GM19043 (cell line): ENCODE data around the gene TSHZ1.
A peak's percentile ranks its signal among the peaks of the same experiment; 100 is the strongest.

Experiments
- ATAC-seq: cut with Tn5 transposase; IDR thresholded peaks from one replicate; pipeline ENCODE4 v1.9.1; 2021; ENCODE audit warnings: low read depth; ENCODE audit not compliant: unreplicated experiment

Gene TSHZ1

GRCh38 chr18:75206452-75207309 lies 3.9 kb upstream of the TSHZ1 start:
- no peak for ATAC-seq

- no peak for ATAC-seq
These were observed 3.1 kb upstream of the TSHZ1 start for GRCh38 chr18:75207310-75208154.

DNA sequence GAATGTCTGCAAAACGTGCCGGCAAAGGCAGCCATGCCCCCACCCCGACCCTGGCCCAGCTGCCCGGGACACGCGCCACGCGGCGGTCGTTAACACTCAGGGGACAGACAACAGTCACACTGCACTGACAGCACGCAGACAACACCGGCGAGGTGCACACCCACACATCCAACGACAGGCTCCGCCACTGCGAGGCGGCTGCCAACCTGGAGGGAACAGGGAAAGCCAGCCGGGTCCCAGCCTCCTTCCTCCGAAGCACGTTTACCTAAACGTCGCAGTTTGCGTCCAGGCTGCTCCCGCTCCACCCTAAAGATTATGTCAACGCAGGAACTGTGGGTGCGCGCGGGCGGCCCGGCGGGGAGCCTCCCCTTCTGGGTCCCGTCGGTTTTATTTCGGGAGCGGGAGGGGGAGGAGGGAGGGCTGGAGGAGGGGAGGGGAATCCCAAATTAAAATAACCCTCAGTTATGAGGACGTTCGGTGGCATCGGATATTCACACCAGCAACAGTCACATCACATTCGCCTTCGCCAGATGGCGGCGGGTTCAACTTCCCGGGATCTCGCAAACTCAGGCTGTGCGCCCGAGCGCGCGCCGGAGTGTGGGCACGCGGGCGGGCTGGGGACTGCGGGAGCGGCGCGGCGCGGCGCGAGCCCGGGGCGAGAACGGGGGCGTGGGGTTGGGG lies 2.3 kb upstream of the TSHZ1 start:
- ATAC-seq = no peak

DNA sequence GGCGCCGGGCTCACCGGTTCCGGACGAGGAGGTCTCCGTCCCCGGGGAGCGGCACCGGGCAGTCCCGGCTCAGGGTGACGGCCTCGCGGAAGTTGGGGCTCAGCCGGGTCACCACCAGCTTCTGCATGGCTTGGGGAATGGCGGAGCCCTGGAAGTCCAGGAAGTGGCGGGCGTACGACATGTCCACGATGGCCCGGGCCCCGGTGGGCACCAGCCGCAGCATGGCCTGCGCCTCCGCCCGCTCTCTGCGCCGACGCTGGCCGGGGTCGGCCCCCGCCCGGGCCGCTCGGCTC lies 1.8 kb upstream of the TSHZ1 start:
- ATAC-seq = no peak

DNA sequence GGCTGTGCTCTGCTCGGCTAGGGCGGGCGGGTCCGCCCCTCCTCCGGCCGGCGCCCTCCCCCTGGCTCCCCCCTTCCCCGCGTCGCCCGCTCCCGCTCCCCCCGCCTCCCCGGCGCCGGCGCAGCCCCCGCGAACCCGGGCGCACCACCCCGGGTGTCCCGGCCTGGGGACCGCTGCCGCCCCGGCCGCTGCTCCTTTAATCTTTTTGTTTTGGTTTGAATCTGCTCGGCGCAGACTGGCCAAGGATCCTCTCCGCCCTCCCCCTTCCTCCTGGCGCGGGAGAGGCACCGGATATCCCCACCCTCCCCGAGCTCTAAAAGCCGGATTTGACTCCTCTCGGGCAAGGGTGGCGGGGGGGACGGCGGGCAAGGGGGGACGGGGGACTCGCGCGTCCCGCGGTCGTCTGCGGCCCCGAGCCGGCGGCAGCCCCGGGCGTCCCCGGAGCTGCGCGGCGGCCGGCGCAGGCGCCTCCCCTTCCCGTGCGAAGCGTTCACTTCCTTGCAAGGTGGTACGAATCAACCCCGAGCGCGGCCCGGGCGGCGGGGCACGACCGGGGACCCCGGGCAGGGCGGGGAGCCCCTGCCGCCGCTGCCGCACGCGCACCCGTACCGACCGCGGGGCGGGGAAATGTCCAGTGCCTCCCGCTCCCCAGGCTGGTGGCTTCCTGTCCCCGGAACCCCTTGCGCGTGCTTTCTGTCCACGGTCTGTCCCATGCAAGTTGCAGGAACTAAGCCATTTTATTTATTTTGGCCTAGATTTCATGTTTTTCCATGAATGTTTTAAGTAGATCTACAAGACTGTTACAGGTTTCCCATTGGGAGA lies 1.3 kb upstream of the TSHZ1 start, which contains the start of gene PTGR3:
Gene PTGR3 (minus strand): TSS at position 11 of the 822 bp plus-strand sequence. CDS start 81 bp downstream, outside the sequence.
- peak; percentile 43 for ATAC-seq

DNA sequence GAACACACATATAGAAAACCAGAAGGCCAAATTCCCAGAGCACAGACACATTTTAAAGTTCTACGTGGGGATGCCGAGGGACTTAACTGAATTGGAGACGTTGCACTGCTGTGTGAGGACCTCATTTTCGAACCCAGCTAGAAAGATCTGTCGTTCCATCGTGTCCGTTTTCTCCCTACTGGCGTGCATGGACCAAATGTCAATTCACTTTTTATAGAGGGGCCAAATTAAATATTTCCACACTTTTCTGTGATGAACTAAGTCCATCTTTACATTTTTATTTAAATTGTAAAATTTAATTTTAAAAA lies 692 bp upstream of the TSHZ1 start:
- no peak for ATAC-seq

DNA sequence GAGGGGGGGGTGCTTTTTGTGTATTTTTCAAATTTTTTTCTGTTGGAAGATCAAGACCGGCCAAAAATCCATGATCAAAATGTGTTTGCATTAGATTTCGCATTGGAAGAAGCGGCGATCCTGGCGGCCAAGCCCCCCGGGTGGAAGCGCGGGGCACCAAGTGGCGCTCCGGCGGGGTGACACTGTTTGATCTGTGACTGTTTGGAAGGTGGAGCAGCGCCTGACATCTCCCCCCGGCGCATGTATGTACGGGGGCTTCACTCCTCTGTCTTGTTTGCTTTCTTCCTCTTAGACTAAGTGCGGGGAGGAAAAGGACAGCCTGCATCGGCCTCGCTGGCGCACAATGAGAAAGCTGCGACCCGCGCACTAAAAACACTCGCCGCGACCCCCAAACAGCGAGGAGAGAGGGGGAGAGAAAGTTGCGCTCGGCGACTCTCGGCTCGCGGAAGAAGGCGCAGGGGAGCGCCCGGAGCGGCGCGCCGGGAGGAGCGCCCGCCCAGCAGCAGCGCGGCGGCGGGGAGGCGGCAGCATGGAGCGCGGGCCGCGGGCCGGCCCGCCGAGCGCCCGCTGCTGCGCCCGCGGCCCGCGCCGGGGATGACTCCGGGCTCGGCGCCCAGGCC lies 515 bp downstream of the TSHZ1 start:
- no peak for ATAC-seq

GRCh38 chr18:75211626-75211952 lies 992 bp downstream of the TSHZ1 start:
- no peak for ATAC-seq

GRCh38 chr18:75211953-75212750 lies 1.6 kb downstream of the TSHZ1 start:
- ATAC-seq = no peak

GRCh38 chr18:75212751-75213090 lies 2.1 kb downstream of the TSHZ1 start:
- no peak for ATAC-seq

- no peak for ATAC-seq
These were observed 3.2 kb downstream of the TSHZ1 start for GRCh38 chr18:75213611-75214331.

- no peak for ATAC-seq
These were observed 3.7 kb downstream of the TSHZ1 start for GRCh38 chr18:75214332-75214690.

DNA sequence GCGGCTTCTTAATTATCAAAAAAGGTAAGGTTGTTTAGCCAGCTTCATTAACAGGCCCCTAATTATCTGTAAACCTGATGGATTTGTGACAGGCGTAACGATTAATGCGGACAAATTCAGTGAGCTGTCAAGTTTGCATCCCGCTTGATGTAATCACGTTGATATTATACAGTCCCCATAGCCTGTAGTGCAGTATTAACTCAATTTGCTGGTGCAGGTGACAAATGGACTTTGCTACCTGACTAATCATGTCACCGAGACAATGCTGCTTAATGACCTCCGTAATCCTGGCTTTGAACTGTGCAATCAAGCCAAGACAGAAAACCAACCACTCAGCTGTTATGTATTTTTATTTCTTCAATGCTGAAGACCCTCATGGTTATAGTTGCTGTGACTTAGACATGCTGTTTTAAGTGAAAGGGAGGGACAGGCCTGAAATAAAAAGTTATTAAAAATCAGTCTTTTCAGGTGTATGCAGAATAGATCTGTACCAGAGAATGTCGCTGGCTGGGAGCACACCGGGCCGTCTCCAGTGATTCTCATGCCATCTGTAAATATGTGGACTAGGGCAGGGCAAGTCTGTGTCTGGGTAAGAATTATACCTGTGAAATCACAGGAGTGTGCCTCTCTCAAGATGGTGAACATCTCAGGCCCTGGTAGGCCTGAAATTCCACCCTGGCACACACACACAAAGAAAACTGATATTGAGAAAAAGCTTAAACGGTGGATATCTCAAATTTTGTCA lies 4.3 kb downstream of the TSHZ1 start:
- ATAC-seq = no peak

DNA sequence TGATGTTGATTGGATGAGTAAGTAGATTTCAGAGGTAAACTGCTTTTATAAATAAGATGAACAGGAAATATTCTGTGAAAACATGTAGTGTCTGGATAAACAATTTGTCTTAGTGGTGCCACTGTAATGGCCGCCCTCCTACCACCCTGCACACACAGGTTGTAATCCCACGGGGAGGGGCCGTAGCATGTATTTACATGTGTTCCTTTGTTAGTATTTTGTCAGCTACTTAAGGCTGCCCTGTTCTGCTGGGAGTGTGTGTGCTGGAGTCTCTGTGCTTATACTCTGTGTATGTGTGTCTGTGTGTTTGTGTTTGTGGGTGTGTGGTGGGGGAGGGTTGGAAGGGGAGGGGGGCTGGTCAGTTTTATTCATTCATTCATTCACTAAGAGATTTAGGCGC lies 5.1 kb downstream of the TSHZ1 start:
- no peak for ATAC-seq

DNA sequence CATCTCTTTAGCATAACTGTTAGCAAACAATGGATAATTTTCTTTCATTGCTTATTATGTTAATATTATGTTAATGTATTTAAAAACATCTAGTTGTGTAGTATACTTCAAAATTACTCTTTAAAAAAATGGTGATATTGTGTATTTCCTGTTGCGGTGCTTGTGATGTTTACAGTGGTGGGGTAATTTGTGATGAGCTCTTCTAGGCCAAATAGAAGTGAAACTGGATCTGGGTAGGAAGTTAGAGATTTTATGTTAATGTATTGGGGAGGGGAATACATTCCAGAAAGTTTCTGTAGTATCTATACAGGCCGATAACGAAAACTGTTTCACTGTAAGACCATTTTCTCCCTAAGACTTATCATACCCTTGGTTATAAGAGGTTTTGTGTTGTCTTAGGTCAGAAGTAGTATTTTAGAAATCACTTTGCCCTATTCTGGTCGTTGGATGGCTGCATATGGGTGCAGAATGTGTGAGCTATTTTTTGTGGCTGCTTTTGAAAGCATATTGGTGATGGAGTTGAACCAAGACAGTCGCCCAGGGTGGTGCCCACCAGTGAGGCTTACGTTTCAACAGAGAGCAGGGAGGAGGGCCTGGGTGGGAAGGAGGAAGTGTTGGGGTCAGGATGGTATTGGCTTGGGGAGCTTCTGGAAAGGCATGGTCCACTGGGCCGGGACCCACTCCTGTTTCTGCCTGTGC lies 5.8 kb downstream of the TSHZ1 start:
- ATAC-seq = no peak

DNA sequence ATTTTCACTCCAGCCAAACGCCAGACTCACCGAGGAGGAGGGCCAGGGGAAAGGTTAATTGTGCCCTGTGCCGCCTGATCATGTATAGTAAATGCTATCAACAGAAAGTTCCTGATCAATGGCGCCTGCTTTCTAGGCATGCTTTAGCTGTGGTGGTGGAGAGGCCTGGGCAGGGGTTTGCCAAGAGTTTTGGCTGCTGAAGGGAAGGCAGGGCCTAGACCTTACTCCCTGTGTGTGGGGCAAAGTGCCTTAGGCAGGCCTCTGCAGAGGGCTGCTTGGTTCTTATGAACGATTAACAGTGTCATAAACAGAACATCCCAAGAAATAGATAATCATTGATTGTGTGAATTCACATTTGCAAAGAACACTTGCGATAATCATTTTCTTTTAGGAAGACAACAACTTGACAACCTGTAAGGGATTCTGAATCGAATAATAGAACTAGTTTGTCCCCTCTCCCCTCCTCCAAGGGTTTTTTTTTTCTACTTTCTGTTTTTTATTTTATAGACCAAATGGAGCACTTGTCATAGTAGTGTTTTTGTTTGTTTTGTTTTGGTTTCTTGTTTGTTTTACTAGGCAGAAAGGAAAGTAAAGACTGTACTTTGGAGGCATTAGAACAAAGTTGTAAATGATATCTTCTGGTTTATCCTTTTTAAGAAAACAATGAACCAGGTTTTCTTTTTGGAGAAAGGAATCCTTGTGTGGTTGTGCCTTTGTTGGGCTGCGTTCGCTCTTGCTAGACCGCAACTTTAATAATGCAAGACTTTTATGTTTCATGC lies 6.5 kb downstream of the TSHZ1 start:
- no peak for ATAC-seq
